SK-N-SH (cell line): Measurements from ENCODE around the gene SURF4. TPM values are rescaled to one million over a fixed set of nuclear protein-coding genes. Genes with fewer than 3 reads are reported as not detected.

Experiments
- CTCF ChIA-PET: fragments of 300-600, 350-600 bp; formaldehyde crosslinking; extraction: SDS; loops from one replicate; lab custom pipeline; 2021; lab: Yijun Ruan, JAX
- POLR2A ChIA-PET: fragments of 350-600 bp; sonication (Branson Sonifier 250); formaldehyde crosslinking; extraction: SDS; loops from one replicate; lab custom pipeline; 2020; ENCODE audit warnings: antibody characterized with exemption, inconsistent platforms; lab: Yijun Ruan, JAX
- DNase-seq: peaks from one replicate; pipeline ENCODE4 v3.0.0; 2012
- H2AFZ ChIP-seq: fragments of 200-600 bp; sonication (generic); 2 replicates; pipeline ENCODE4 v1.8.1; 2016; ENCODE audit warnings: antibody characterized with exemption, mild to moderate bottlenecking, low read depth
- H3F3A ChIP-seq: fragments of 200-600 bp; sonication (generic); replicated peaks from 2 replicates; pipeline ENCODE3; 2016; ENCODE audit warnings: antibody characterized with exemption, mild to moderate bottlenecking; ENCODE audit not compliant: insufficient read depth
- H3K27ac ChIP-seq, 2 experiments: fragments of 200-500 bp in 1 of 2; fragments of 200-600 bp in 1 of 2; sonication (Bioruptor generic) in 1 of 2; sonication (generic), shearing (Covaris generic) in 1 of 2; 2 replicates each; pipeline versions ENCODE4 v1.5.1 to v1.6.1; 2014 to 2016; ENCODE audit warnings: low read depth in 2 of 2, inconsistent platforms in 1 of 2, low read length in 1 of 2, mild to moderate bottlenecking in 1 of 2, mixed read lengths in 1 of 2
- H3K27me3 ChIP-seq: fragments of 200-600 bp; sonication (generic), shearing (Covaris generic); 2 replicates; pipeline ENCODE4 v1.6.1; 2016; ENCODE audit warnings: mixed run types; ENCODE audit not compliant: insufficient read depth
- H3K36me3 ChIP-seq, 2 experiments: fragments of 200-500 bp in 1 of 2; fragments of 200-600 bp in 1 of 2; sonication (Bioruptor generic) in 1 of 2; sonication (generic) in 1 of 2; replicated peaks in 1 of 2; 2 replicates each; pipeline versions ENCODE3 to v1.5.1; 2014 to 2016; ENCODE audit warnings: low read length in 1 of 2, mild to moderate bottlenecking in 1 of 2; ENCODE audit not compliant: insufficient read depth in 2 of 2, control insufficient read depth in 1 of 2
- H3K4me1 ChIP-seq, 2 experiments: fragments of 200-500 bp in 1 of 2; fragments of 200-600 bp in 1 of 2; sonication (Bioruptor generic) in 1 of 2; sonication (generic), shearing (Covaris generic) in 1 of 2; 2 replicates each; pipeline versions ENCODE4 v1.5.1 to v1.6.1; 2014 to 2016; ENCODE audit warnings: low read depth in 1 of 2, low read length in 1 of 2, mixed run types in 1 of 2; ENCODE audit not compliant: insufficient read depth in 2 of 2, control insufficient read depth in 1 of 2
- H3K4me2 ChIP-seq: fragments of 200-600 bp; sonication (generic), shearing (Covaris generic); 2 replicates; pipeline ENCODE4 v1.6.1; 2017; ENCODE audit warnings: mixed run types
- H3K4me3 ChIP-seq, 2 experiments: fragments of 200-500 bp in 1 of 2; fragments of 200-600 bp in 1 of 2; sonication (Bioruptor generic) in 1 of 2; sonication (generic), shearing (Covaris generic) in 1 of 2; 2 replicates each; pipeline versions ENCODE4 v1.5.1 to v1.8.1; 2014 to 2016; ENCODE audit warnings: low read depth in 2 of 2, inconsistent platforms in 1 of 2, low read length in 1 of 2, mild to moderate bottlenecking in 1 of 2, mixed read lengths in 1 of 2, moderate library complexity in 1 of 2
- H3K79me2 ChIP-seq: fragments of 200-600 bp; sonication (generic); 2 replicates; pipeline ENCODE4 v1.8.1; 2017; ENCODE audit warnings: mild to moderate bottlenecking; ENCODE audit not compliant: insufficient read depth
- H3K9ac ChIP-seq: fragments of 200-600 bp; sonication (generic); 2 replicates; pipeline ENCODE4 v1.6.1; 2017; ENCODE audit warnings: mixed run types
- H3K9me2 ChIP-seq: fragments of 200-600 bp; sonication (generic); 2 replicates; pipeline ENCODE4 v1.6.1; 2017; ENCODE audit warnings: mixed run types
- H3K9me3 ChIP-seq: fragments of 200-600 bp; sonication (generic); 2 replicates; pipeline ENCODE4 v1.6.1; 2017; ENCODE audit warnings: mixed run types, mild to moderate bottlenecking, moderate library complexity
- H4K20me1 ChIP-seq: fragments of 200-600 bp; sonication (generic); 2 replicates; pipeline ENCODE4 v1.6.1; 2017; ENCODE audit warnings: mild to moderate bottlenecking, mixed run types; ENCODE audit not compliant: insufficient read depth
- CTCF ChIP-seq: fragments of 200-600 bp; sonication (generic); IDR thresholded peaks from 2 replicates; pipeline ENCODE4 v1.6.1; 2017; ENCODE audit warnings: antibody characterized with exemption, mild to moderate bottlenecking, moderate library complexity
- FOXJ3 ChIP-seq: sonication (generic); formaldehyde crosslinking; IDR thresholded peaks from 2 replicates; pipeline ENCODE4 v1.5.1; 2020; ENCODE audit warnings: mild to moderate bottlenecking, missing genetic modification reagents
- GATA2 ChIP-seq: sonication (generic); formaldehyde crosslinking; IDR thresholded peaks from 2 replicates; pipeline ENCODE4 v1.5.0; 2020; ENCODE audit warnings: mild to moderate bottlenecking, missing genetic modification reagents
- JUND ChIP-seq: IDR thresholded peaks from 2 replicates; pipeline ENCODE4 v1.4.0; 2012
- MEF2A ChIP-seq: IDR thresholded peaks from 2 replicates; pipeline ENCODE4 v1.4.0; 2012; ENCODE audit warnings: low read depth, borderline replicate concordance
- MXI1 ChIP-seq: IDR thresholded peaks from 2 replicates; pipeline ENCODE4 v1.6.1; 2012; ENCODE audit warnings: mild to moderate bottlenecking, low read depth, low read length, improper control_type of control experiment
- NFIC ChIP-seq: IDR thresholded peaks from 2 replicates; pipeline ENCODE4 v1.4.0; 2012; ENCODE audit warnings: borderline replicate concordance
- NRF1 ChIP-seq: IDR thresholded peaks from 2 replicates; pipeline ENCODE4 v1.6.1; 2012; ENCODE audit warnings: low read depth, mild to moderate bottlenecking, low read length
- PBX3 ChIP-seq: IDR thresholded peaks from 2 replicates; pipeline ENCODE4; 2012
- POLR2AphosphoS5 ChIP-seq: IDR thresholded peaks from 2 replicates; pipeline ENCODE4 v1.6.1; 2012; ENCODE audit warnings: low read depth, low read length
- RAD21 ChIP-seq: IDR thresholded peaks from 2 replicates; pipeline ENCODE4 v1.6.1; 2012; ENCODE audit warnings: mild to moderate bottlenecking, low read length
- REST ChIP-seq: IDR thresholded peaks from 2 replicates; pipeline ENCODE4 v1.6.1; 2012; ENCODE audit warnings: mild to moderate bottlenecking, low read depth, low read length, moderate library complexity
- TCF12 ChIP-seq: IDR thresholded peaks from 2 replicates; pipeline ENCODE4 v1.4.0; 2012
- TEAD4 ChIP-seq: IDR thresholded peaks from 2 replicates; pipeline ENCODE4 v1.4.0; 2012; ENCODE audit warnings: mild to moderate bottlenecking, borderline replicate concordance; ENCODE audit not compliant: insufficient read depth
- USF2 ChIP-seq: fragments of 150-350 bp; IDR thresholded peaks from 2 replicates; pipeline ENCODE4 v1.6.1; 2017; ENCODE audit warnings: antibody characterized with exemption, low read length, low read depth, borderline replicate concordance
- WGBS: methylation state at CpG from one replicate; pipeline ENCODE4 v1.1.6; 2017; ENCODE audit warnings: low lambda C conversion rate; 5-methylcytosine and 5-hydroxymethylcytosine counted together
- polyA plus RNA-seq, 3 experiments: library from polyadenylated mRNA; depleted of rRNA; stranded (reverse); fragments of >200 nt; gene quantifications; 2 replicates each; pipeline ENCODE4 v1.2.3, GENCODE V29; 2012

Gene SURF4
- polyA plus RNA-seq, 1 of the 3 experiments (the other 2 are of a cell fraction), result 165 TPM

- H3K4me2 ChIP-seq, result no peak overlapping the region
- H3K4me1 ChIP-seq, result no peaks in the 10 kb centered on the region
- H3K27me3 ChIP-seq, result no peaks in the 10 kb centered on the region
- no peaks in the 10 kb centered on the region for H3K36me3 ChIP-seq
- no peak for TF ChIP-seq NFIC
- no peak for TF ChIP-seq MXI1
- no peak for TF ChIP-seq MEF2A
- no peak for TF ChIP-seq NRF1
- no peak for TF ChIP-seq CTCF
- TF ChIP-seq, all 33 proteins: peak for 0
- POLR2A ChIA-PET, result interaction anchor here (0.6 kb wide), 1 partner anchor 132 kb away, joined by 4 read pairs; no protein-coding TSS in a partner anchor
- Histone ChIP-seq H3K9ac (no peak overlapping the region), H3K79me2 (no peaks in the 10 kb centered on the region), H4K20me1 (no peaks in the 10 kb centered on the region), H3F3A (no peaks in the 10 kb centered on the region), H3K9me3 (no peaks in the 10 kb centered on the region), H2AFZ (no peak overlapping the region), H3K4me3 (no peak overlapping the region), H3K9me2 (no peaks in the 10 kb centered on the region), H3K27ac (no peak overlapping the region)
- 81% methylated on average over 13 of the region's 13 CpGs for WGBS
- no peak for DNase-seq
- CTCF ChIA-PET, result interaction anchor here (0.8 to 3.3 kb wide), 2 partner anchors 8 to 133 kb away, joined by 3 to 15 read pairs; no protein-coding TSS in a partner anchor
Observed at GRCh38 chr9:133321411-133321935, 54.4 kb downstream of the SURF4 start.

- H3K36me3 ChIP-seq, result no peaks in the 10 kb centered on the region
- no peak for DNase-seq
- no peak overlapping the region for H3K4me2 ChIP-seq
- ChIA-PET CTCF (interaction anchor here (1.4 to 3.3 kb wide), 2 partner anchors 9 to 24 kb away, joined by 3 to 15 read pairs; no protein-coding TSS in a partner anchor), POLR2A (no interaction called here)
- no peak overlapping the region for H3K4me3 ChIP-seq
- no peaks in the 10 kb centered on the region for H3K79me2 ChIP-seq
- no peaks in the 10 kb centered on the region for H3F3A ChIP-seq
- no peak overlapping the region for H2AFZ ChIP-seq
- TF ChIP-seq GATA2 (CRISPR knock-in tag) (no peak), PBX3 (no peak), MEF2A (no peak), RAD21 (no peak), TEAD4 (no peak), JUND (no peak), USF2 (no peak), CTCF (no peak), POLR2AphosphoS5 (no peak), REST (no peak), TCF12 (no peak), FOXJ3 (CRISPR knock-in tag) (no peak)
- H3K27me3 ChIP-seq, result no peaks in the 10 kb centered on the region
- H3K27ac ChIP-seq, result no peak overlapping the region
- 64% methylated on average over 6 of the region's 13 CpGs for WGBS
- H4K20me1 ChIP-seq, result no peaks in the 10 kb centered on the region
- no peaks in the 10 kb centered on the region for H3K9me3 ChIP-seq
- no peak overlapping the region for H3K9ac ChIP-seq
- no peaks in the 10 kb centered on the region for H3K9me2 ChIP-seq
- no peaks in the 10 kb centered on the region for H3K4me1 ChIP-seq
Observed at GRCh38 chr9:133320421-133320881, 55.4 kb downstream of the SURF4 start.
